WTC11 (cell line): ENCODE results near the gene CCR2. TPM values are rescaled to one million over a fixed set of nuclear protein-coding genes. Genes with fewer than 3 reads are reported as not detected.

ENCODE experiments used
- ATAC-seq: fragments of 200-7000 bp; cut with Tn5 transposase; 2 replicates; pipeline ENCODE4 v1.10.0; 2021; ENCODE audit warnings: mild to moderate bottlenecking, moderate library complexity
- CTCF ChIA-PET: fragments of 300-600 bp; sonication (Branson Sonifier 250); formaldehyde crosslinking; loops from one replicate; lab custom pipeline; 2021; ENCODE audit warnings: antibody characterized with exemption; lab: Charles Lee
- POLR2A ChIA-PET: fragments of 350-600 bp; sonication (Branson Sonifier 250); formaldehyde crosslinking; loops from one replicate; lab custom pipeline; 2021; ENCODE audit warnings: antibody characterized with exemption; lab: Charles Lee
- DNase-seq: peaks from one replicate; pipeline ENCODE4 v3.0.0; 2021; ENCODE audit warnings: low spot score
- H3K27ac Mint-ChIP-seq: 2 replicates; pipeline ENCODE4 v1.8.0; 2021; ENCODE audit warnings: mixed read lengths
- H3K27me3 Mint-ChIP-seq: 2 replicates; pipeline ENCODE4 v1.8.0; 2021; ENCODE audit warnings: low read depth, mild to moderate bottlenecking, moderate library complexity, mixed read lengths
- H3K36me3 Mint-ChIP-seq: 2 replicates; pipeline ENCODE4 v1.8.0; 2021; ENCODE audit warnings: mixed read lengths
- H3K4me1 Mint-ChIP-seq: 2 replicates; pipeline ENCODE4 v1.8.0; 2022; ENCODE audit warnings: mixed read lengths
- H3K4me3 Mint-ChIP-seq: 2 replicates; pipeline ENCODE4 v1.8.0; 2021; ENCODE audit warnings: mild to moderate bottlenecking, moderate library complexity, mixed read lengths
- H3K9me3 Mint-ChIP-seq: 2 replicates; pipeline ENCODE4 v1.8.0; 2021; ENCODE audit warnings: mixed read lengths
- AR ChIP-seq: fragments of 250-450 bp; sonication (Bioruptor Pico); IDR thresholded peaks from 2 replicates; pipeline ENCODE4 v1.9.0; 2021; ENCODE audit warnings: mild to moderate bottlenecking
- ATF6 ChIP-seq: sonication (generic); formaldehyde crosslinking; IDR thresholded peaks from 2 replicates; pipeline ENCODE4 v1.8.1; 2023; ENCODE audit warnings: mild to moderate bottlenecking, missing genetic modification reagents
- CTCF ChIP-seq: fragments of 200-600 bp; IDR thresholded peaks from 2 replicates; pipeline ENCODE4 v1.8.0; 2022; ENCODE audit warnings: antibody characterized with exemption
- E2F1 ChIP-seq: sonication (generic); formaldehyde crosslinking; IDR thresholded peaks from 2 replicates; pipeline ENCODE4 v1.8.0; 2022; ENCODE audit warnings: mild to moderate bottlenecking, missing genetic modification reagents
- E2F4 ChIP-seq: sonication (generic); formaldehyde crosslinking; IDR thresholded peaks from 2 replicates; pipeline ENCODE4 v1.8.1; 2022; ENCODE audit warnings: low read depth, mild to moderate bottlenecking, moderate library complexity, missing genetic modification reagents, borderline replicate concordance
- E2F5 ChIP-seq: sonication (generic); formaldehyde crosslinking; IDR thresholded peaks from 2 replicates; pipeline ENCODE4 v1.8.1; 2022; ENCODE audit warnings: mild to moderate bottlenecking, moderate library complexity, missing genetic modification reagents
- ESRRA ChIP-seq: sonication (generic); formaldehyde crosslinking; IDR thresholded peaks from 2 replicates; pipeline ENCODE4 v1.8.1; 2022; ENCODE audit warnings: mild to moderate bottlenecking, missing genetic modification reagents, borderline replicate concordance
- FOXJ3 ChIP-seq: sonication (generic); formaldehyde crosslinking; IDR thresholded peaks from 2 replicates; pipeline ENCODE4 v1.9.0; 2021; ENCODE audit warnings: missing genetic modification reagents, mild to moderate bottlenecking, borderline replicate concordance
- GTF2I ChIP-seq: fragments of 250-450 bp; sonication (Bioruptor Pico); conservative IDR thresholded peaks from 2 replicates; pipeline ENCODE4 v1.4.0; 2021; ENCODE audit warnings: mild to moderate bottlenecking
- IRF2 ChIP-seq: sonication (generic); formaldehyde crosslinking; IDR thresholded peaks from 2 replicates; pipeline ENCODE4 v1.8.0; 2022; ENCODE audit warnings: low read depth, missing genetic modification reagents, borderline replicate concordance
- JUN ChIP-seq: sonication (generic); formaldehyde crosslinking; IDR thresholded peaks from 2 replicates; pipeline ENCODE4 v1.8.0; 2023; ENCODE audit warnings: mild to moderate bottlenecking, missing genetic modification reagents
- NR1H2 ChIP-seq: sonication (generic); formaldehyde crosslinking; IDR thresholded peaks from 2 replicates; pipeline ENCODE4 v1.9.0; 2021; ENCODE audit warnings: mild to moderate bottlenecking, moderate library complexity, missing genetic modification reagents
- NR2C2 ChIP-seq: sonication (generic); formaldehyde crosslinking; IDR thresholded peaks from 2 replicates; pipeline ENCODE4 v1.8.0; 2022; ENCODE audit warnings: mild to moderate bottlenecking, missing genetic modification reagents
- OVOL2 ChIP-seq: fragments of 250-450 bp; sonication (Bioruptor Pico); IDR thresholded peaks from 2 replicates; pipeline ENCODE4 v1.9.0; 2021; ENCODE audit warnings: mild to moderate bottlenecking, borderline replicate concordance
- SMAD4 ChIP-seq: sonication (generic); formaldehyde crosslinking; IDR thresholded peaks from 2 replicates; pipeline ENCODE4 v1.8.0; 2022; ENCODE audit warnings: mild to moderate bottlenecking, missing genetic modification reagents
- ZMAT4 ChIP-seq: fragments of 250-450 bp; sonication (Bioruptor Pico); IDR thresholded peaks from 2 replicates; pipeline ENCODE4 v1.9.0; 2021; ENCODE audit warnings: mild to moderate bottlenecking
- ZNF232 ChIP-seq: sonication (generic); formaldehyde crosslinking; IDR thresholded peaks from 2 replicates; pipeline ENCODE4 v1.8.0; 2022; ENCODE audit warnings: mild to moderate bottlenecking, missing genetic modification reagents
- ZNF281 ChIP-seq: sonication (generic); formaldehyde crosslinking; IDR thresholded peaks from 2 replicates; pipeline ENCODE4 v1.8.0; 2023; ENCODE audit warnings: mild to moderate bottlenecking, missing genetic modification reagents
- total RNA-seq: library from RNA; stranded (reverse); gene quantifications from 3 replicates; pipeline ENCODE4 v1.2.3, GENCODE V29; 2021

The CCR2 gene
- total RNA-seq, 1 experiment from 2014 or later: not detected

GRCh38 chr3:46398186-46398955 is 44.5 kb downstream of the CCR2 start:
- Mint-ChIP-seq H3K27ac (no peak overlapping the region), H3K27me3 (peaks cover 9% of the 10 kb centered on the region; the same call in 1 of the 2 replicates), H3K9me3 (peaks cover 11% of the 10 kb centered on the region), H3K36me3 (no peaks in the 10 kb centered on the region), H3K4me1 (peaks cover 23% of the 10 kb centered on the region), H3K4me3 (no peak overlapping the region)
- ATAC-seq (no peak), DNase-seq (no peak)
- CTCF ChIA-PET: interaction anchor here (1.2 to 1.8 kb wide), 3 partner anchors 13 to 321 kb away, joined by 3 to 5 read pairs (median 3); partner anchors contain the start of gene CCR1
- TF ChIP-seq IRF2 (CRISPR knock-in tag): no peak
- no peak for TF ChIP-seq ESRRA (CRISPR knock-in tag)
- TF ChIP-seq GTF2I (CRISPR knock-in tag): no peak
- TF ChIP-seq JUN (CRISPR knock-in tag): no peak
- no peak for TF ChIP-seq FOXJ3 (CRISPR knock-in tag)
- no peak for TF ChIP-seq AR (CRISPR knock-in tag)
- no peak for TF ChIP-seq E2F1 (CRISPR knock-in tag)
- TF ChIP-seq CTCF: no peak
- no peak for TF ChIP-seq NR1H2 (CRISPR knock-in tag)
- no peak for TF ChIP-seq NR2C2 (CRISPR knock-in tag)
- no peak for TF ChIP-seq ZNF281 (CRISPR knock-in tag)
- no peak for TF ChIP-seq ZMAT4 (CRISPR knock-in tag)
- no peak for TF ChIP-seq E2F5
- no peak for TF ChIP-seq E2F4 (CRISPR knock-in tag)
- no peak for TF ChIP-seq OVOL2 (CRISPR knock-in tag)
- TF ChIP-seq ATF6 (CRISPR knock-in tag): no peak
- no peak for TF ChIP-seq SMAD4 (CRISPR knock-in tag)
- no peak for TF ChIP-seq ZNF232
- POLR2A ChIA-PET: no interaction called here
